Ovary (tissue), 3 donors: ENCODE measurements around the gene RASAL2.

ENCODE experiments used
- CTCF ChIP-seq, 3 donors: fragments of 450-650 bp in 2 of 3; fragments of 200-600 bp in 1 of 3; IDR thresholded peaks; one replicate each; pipeline versions ENCODE4 v1.5.1 to v1.8.0; 2016 to 2022; ENCODE audit warnings: antibody characterized with exemption in 3 of 3, mild to moderate bottlenecking in 1 of 3
- EP300 ChIP-seq: sonication (generic); formaldehyde crosslinking; IDR thresholded peaks from one replicate; pipeline ENCODE4 v1.6.1; 2017; ENCODE audit warnings: antibody characterized with exemption
- POLR2A ChIP-seq: fragments of 450-650 bp; IDR thresholded peaks from one replicate; pipeline ENCODE4 v1.6.1; 2017; ENCODE audit warnings: antibody characterized with exemption, mild to moderate bottlenecking, moderate library complexity
- donor health status: DM: no; HTN: no; CAD: no.

DNA sequence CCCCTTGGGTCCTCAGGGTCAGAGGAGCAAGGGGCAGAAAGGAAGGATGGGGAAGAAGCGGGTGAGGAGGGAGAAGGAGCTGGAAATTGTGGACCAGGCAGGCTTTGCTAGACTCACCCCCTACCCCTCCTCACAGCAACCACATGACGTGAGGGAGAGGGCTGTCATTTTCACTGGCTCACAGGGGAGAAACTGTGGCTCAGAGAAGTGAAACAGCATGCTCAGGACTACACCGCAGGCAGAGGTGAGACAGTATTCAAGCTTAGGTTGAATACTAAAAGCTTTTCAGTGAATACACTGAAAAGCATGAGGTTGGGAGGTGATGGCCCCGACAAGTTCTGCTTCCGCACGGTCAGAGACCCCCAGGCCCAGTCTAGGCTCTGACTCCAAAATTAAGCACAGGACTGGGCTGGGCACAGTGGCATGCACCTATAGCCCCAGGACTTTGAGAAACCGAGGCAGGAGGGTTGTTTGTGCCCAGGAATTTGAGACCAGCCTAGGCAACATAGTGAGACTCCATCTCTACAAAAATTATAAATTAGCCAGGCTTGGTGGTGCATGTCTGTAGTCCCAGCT, 404.1 kb downstream of the RASAL2 start:
- TF ChIP-seq POLR2A (no peak), CTCF (IDR thresholded peaks at IDR 0.05) (no peak), EP300 (no peak)
